ENCODE measurements around the gene YEATS2. TPM values are rescaled to one million over a fixed set of nuclear protein-coding genes. Genes with fewer than 3 reads are reported as not detected.
"Not testable (repeated sequence)": the region's sequence is repeated elsewhere in the genome, so short reads cannot be mapped to it uniquely, and the experiment has no call there.

YEATS2 gene
- total RNA-seq, 1 donor from 2014 or later, result 62.1 TPM

DNA sequence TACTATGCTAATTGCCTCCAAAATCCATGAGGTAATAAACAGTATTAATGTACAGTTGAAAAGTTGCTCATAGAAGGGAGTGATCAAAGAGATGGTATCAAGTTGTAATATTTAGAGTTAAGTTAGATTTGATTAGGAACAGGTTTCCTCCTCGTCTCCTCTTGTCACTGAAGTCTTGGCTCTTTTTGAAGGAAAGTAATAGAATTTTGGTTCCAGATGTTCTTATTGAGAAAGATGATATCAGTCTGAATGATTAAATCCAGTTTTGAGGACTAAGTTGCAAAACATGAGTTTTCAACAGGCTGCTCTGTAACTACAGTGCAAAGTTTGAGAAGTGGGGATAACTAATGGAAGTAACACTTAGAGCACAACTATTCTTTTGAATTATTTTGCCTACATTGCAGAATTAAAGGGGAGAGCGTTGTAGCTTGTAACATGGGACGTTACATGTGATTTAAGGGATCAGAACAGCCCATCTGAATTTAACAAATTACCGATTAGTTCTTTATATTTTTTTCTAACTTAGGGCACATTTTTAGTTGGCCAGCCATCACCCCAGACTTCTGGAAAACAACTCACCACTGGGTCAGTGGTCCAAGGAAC, 79.5 kb downstream of the YEATS2 start:
- no peak for DNase-seq

DNA sequence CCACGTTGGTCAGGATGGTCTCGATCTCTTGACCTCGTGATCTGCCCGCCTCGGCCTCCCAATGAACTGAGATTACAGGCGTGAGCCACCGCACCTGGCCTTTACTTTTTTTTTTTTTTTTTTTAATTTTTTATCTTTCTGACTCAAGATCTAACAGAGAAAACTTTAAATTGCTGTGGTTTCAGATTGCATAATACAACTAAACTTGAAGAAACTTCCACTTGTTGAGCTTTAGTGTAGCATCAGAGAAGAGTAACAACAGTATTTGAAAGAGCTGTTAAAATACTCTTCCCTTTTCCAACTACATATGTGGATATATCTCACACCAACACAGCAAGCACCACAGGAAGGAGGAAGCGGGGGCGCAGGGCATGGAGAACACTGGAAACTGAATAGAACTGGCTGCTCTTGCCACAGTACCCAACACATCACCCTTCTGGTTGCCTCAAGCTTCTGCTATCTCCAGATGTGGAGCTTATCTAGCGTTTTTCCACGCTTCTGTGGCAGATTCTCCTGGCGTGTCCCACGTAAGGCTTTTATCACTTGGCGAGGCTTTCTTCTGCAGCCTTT, 82.4 kb downstream of the YEATS2 start:
- DNase-seq, result no peak

DNA sequence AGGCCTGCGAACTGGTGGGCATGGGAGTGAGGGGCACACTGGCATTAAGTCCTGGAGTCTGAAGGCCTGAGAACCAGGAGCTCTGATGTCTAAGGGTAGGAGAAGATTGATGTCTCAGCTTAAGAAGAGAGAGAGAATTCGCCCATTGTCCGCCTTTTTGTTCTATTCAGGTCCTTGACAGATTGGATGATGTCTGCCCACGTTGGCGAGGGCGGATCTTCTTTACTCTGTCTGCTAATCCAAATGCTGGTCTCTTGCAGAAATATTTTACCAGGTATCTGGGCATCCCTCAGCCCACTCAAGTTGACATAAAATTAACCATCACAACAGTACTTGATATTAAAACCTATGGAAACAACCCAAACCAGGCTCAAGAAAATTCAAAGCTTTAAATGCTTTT, 83.6 kb downstream of the YEATS2 start:
- DNase-seq, result peak; percentile 9

DNA sequence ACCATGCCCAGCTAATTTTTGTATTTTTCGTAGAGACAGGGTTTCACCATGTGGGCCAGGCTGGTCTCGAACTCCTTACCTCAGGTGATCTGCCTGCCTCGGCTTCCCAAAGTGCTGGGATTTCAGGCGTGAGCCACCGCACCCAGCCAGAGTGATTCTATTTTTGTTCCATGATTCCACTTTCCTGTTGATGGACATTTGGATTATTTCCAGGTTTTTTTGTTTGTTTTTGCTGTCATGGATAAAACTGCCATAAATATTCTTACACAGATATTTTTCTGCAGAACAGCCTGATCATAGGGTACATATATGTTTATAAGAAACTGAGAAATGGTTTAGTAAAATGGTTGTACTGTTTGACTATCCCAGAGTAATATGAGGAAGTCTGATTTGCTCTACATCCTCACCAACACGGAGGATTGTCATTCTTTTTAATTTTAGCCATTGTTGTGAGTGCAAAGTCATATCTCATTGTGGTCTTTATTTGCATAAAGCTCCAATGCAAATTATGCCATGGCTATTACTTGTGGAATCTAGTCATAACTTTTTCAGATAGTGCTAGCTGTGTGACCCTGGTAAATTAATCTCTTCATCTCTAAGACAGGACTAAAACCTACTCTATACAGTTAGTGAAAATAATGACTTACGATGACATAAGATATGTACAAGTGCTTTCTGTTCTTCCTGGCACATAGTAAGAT, 85.1 kb downstream of the YEATS2 start:
- DNase-seq, result no peak

DNA sequence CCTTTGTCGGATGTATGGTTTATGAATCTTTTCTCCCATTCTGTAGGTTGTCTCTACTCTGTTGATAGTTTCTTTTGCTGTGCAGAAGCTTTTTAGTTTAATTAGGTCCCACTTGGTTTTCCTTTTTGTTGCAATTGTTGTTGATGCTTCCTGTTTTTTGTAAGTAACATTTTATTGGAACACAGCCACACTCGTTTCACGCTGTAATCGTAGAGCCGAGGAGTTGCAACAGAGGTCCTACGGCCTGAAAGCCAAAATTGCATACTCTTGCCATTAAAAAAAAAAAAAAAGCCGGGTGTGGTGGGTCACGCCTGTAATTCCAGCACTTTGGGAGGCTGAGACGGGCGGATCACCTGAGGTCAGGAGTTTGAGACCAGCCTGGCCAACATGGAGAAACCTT, 86.9 kb downstream of the YEATS2 start:
- DNase-seq, result not testable (repeated sequence)

DNA sequence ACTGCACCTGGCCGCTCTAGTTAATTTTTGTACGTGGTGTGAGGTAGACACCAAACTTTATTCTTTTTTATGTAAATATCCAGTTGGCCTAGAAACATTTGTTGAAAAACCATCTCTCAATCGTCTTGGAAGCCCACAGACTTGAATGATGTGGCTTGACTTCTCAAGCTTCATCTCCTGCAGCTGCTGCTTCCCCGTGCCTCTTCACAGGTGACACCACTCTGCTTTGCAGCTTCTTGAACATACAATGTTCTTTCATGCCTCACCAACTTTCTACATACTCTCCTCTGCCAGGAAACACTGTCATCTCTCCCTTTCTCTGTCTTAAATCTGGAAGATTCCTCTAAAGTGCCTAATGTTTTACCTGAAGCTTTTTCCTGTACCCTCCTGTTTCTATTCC, 92.2 kb downstream of the YEATS2 start:
- no peak for DNase-seq

DNA sequence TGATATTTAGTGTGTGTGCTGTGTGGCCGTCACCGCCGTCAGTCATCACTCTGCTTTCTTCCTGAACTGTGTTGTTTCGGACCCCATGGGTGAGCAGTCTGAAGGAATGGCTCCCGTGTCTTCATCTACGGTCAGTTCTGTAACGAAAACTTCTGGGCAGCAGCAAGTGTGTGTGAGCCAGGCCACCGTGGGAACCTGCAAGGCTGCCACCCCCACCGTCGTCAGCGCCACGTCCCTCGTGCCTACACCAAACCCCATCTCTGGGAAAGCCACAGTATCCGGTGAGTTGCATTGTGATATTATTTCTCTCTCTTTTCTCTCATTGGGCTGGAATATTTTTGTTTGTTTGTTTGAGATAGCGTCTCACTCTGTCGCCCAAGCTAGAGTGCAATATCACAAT, 93.1 kb downstream of the YEATS2 start:
- DNase-seq, result no peak

DNA sequence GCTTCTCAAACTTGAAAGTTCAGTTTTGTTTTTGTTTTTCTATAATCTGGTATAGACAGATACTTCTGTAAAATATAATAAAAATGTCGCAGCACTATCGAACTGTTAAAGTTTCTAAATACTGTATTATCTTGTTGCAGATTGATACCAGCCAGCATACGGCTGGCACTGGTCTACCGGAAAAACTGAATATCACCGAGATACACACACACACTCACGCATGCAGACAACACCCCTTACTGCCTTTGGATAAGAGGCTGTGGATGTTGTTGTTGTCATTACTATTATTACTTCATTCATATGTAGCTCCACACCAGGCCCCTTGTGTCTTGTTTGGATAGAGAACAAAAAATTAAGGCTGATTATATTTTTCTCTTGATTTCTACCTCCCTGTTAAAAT, 95.4 kb downstream of the YEATS2 start:
- no peak for DNase-seq

DNA sequence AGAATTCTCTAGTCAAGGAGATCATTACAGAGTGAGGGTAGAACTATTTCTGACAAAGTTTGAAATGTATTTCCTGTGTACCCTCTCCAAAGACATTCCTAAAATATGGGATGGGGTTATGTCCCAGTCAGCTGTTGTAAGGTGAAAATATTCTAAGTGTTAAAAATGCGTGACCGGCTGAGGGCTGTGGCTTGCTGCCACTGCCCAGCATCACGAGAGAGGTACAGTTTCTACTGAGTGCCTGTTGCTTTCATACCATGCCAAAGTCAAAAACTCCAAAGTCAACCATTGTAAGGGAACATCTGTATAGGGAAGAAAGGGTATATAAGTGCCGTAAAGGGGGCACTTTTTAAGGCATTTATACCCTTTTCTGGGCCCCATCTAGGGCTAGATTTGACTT, 96.9 kb downstream of the YEATS2 start:
- no peak for DNase-seq

DNA sequence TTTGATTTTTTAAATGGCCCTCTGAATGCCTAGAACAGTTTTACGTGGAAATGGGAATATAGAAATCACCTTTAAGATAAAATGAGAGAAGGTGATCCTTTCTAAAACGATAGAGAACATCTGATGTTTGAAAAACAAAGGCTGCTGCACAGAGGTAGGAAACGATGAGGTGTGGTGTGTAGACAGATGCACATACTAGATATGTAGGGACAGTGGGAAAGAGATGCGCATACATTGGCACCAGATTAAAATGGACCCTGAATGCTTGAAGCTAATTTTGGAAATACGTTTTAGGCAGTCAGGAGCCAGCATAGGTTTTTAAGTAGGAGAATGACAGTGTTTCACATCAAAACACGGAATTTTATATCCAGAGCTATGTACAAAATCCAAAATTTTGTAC, 98.8 kb downstream of the YEATS2 start:
- DNase-seq, result no peak

DNA sequence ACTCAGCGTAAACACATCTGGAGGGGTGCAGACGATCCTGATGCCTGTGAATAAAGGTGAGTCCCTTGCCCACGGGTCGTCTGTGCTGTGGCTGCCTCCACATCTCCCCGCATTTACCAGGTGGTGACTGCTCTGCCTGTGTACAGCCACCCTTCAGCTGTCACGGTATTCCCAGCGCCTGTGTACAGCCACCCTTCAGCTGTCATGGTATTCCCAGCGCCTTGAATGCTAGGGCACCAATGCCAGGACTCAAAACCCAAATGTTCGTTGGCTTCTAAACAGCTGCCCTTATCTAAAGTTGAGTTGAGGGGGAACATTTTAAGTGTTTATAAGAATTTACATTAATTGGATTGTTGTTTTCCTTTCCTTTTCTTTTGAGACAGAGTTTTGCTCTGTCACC, 100.4 kb downstream of the YEATS2 start:
- no peak for DNase-seq

DNA sequence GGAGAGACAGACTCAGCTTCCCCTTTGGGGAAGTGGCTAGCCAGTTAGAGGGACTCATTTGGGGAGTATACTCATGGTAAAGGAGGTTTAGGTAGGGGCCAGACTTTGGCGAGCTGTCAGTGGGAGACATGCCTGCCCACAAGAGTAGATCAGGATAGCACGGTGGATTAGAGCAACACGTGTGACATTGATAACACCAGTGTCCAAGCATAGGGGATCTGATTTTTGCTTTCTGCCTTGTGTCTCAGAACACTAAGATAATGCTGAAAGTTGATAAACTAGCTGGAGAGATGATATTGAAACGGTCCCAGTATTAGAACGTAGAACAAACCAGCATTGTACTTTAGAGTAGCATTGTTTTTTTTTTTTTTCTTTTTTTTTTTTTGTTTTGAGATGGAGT, 101.9 kb downstream of the YEATS2 start:
- no peak for DNase-seq

DNA sequence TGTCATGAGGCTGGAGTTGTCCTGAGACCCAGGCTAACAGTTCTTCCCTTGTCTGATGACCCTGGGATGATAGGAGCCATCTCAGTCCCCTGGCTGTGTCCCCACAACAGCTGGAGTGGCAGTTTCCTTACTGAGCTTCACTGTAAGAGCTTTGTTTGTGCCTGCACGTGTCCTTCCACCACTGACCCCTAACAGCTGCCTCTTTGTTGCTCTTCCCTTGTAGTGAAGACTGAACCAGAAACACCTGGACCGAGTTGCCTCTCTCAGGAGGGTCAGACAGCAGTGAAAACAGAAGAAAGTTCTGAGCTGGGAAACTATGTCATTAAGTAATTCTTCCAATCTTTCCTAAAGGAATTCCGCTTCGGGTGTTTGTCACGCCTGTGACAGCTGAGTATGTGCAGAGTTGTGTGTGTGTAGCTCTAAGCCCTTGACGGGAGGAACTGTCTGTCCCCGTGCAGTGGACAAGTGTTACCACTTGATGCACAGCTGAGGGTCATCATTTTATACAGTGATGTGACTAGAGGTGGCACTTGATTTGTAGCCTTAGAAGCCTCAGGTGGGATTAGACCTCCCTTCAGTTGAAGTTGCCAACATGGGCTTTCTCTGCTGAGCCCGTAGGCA, 102.8 kb downstream of the YEATS2 start:
- peak; percentile 72 for DNase-seq

DNA sequence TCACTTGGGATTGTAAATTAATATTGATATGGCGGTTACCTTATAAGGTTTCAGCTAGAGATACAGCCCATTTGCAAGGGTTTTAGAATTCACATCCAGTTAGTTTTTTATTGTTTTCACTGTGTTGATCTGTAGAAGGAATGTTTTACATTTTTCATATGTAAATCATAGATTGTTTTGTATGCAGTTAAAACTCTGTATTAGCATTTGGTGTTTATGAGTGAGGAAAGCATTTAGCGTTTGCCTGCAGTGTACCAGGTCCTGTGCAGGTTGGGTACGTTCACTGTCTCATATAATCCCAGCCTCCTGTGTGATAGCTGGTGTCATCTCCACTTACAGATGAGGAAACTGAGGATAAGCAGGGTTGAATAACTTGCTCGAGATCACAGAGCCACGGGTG, 104.0 kb downstream of the YEATS2 start:
- DNase-seq, result no peak

DNA sequence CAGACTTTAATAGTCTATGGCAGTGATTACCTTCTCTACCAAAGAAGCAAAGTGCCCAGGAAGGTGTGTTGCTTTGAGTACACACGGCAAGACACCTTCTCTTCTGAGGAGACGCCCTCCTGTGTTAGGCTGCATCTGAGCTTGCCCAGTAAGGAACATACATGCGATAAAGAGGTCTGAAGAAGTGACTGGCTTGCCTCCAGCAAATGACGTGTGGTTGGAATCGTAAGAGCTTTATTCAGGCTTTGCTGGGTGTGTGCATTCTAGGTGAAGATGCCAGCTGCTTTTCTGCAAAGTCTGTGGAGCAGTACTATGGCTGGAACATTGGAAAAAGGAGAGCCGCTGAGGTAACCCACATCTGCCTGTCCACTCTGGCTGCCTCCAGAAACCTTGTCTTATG, 105.4 kb downstream of the YEATS2 start:
- DNase-seq, result no peak

DNA sequence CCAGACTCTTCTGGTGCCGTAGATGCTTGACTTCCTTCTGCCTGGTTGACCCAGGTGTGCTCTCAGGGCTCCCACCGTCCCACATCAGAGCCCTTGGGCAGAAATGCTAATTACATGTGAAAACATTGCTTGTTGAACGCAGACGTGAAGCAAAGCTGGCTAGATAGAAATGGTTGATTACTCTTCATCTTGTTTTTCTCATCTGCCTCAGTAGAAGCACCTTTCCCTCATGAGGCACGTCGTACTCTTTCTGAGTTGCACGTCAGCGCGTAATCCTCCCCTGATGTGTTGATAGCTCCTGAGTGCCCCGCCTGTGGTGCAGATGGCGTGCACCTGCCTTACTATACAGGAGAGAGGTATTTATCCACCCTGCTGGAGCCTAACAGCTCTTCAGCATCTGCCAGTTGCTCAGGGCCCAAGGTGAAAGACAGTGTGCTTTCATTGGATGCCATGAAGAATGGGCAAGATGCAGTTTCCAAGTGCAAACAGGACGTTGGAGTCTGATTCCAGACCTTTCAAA, 109.7 kb downstream of the YEATS2 start:
- no peak for DNase-seq

DNA sequence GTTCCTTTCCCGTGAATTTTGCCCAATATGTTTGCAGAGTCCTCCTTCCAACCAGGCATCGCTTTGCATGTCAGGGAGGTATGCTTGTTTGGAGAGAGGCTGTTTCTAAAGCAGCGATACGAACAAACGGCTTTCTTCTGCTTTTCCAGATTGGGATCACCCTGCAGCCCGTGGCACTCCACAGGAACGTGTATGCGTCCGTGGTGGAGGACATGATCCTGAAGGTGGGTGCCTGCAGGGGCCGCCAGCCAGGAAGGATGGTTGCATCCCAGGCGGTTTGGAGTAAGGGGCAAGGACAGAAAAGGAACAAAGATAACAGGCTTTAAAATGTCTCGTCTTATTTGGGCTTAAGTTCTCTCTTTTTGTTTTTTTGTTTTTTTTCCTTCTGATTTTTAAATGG, 110.3 kb downstream of the YEATS2 start:
- DNase-seq, result no peak

DNA sequence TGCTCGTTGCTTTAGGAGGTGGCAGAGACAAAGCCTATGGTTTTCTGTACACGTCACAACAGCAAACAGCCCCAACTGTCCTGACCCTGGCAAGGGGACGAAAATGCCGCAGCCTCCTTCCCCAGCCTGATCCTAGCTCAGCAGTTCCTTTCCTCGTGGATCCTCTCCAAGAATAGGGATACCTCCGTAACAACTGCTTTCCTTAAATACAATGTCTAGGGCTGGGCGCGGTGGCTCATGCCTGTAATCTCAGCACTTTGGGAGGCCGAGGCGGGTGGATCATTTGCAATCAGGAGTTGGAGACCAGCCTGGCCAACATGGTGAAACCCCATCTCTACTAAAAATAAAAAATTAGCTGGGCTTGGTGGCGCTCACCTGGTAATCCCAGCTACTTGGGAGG, 110.8 kb downstream of the YEATS2 start:
- DNase-seq, result no peak

DNA sequence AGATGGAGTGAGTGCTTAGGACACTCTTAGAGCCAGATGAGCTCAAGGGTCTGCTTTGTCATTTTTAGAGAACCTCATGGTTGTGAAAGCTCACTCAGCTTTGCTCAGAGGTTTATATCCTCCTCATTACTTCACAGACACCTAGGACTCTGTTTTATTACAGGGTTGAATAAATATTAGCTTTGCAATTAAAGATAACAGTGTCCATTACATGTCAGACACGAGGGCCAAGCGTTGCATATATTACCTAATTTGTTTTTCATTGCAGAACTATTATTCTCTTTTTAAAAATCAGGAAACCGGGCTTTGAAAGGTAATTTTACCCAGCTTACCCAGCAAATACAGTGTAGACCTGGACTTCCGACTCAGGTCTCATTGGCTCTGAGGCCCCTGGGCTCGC, 111.7 kb downstream of the YEATS2 start:
- no peak for DNase-seq

DNA sequence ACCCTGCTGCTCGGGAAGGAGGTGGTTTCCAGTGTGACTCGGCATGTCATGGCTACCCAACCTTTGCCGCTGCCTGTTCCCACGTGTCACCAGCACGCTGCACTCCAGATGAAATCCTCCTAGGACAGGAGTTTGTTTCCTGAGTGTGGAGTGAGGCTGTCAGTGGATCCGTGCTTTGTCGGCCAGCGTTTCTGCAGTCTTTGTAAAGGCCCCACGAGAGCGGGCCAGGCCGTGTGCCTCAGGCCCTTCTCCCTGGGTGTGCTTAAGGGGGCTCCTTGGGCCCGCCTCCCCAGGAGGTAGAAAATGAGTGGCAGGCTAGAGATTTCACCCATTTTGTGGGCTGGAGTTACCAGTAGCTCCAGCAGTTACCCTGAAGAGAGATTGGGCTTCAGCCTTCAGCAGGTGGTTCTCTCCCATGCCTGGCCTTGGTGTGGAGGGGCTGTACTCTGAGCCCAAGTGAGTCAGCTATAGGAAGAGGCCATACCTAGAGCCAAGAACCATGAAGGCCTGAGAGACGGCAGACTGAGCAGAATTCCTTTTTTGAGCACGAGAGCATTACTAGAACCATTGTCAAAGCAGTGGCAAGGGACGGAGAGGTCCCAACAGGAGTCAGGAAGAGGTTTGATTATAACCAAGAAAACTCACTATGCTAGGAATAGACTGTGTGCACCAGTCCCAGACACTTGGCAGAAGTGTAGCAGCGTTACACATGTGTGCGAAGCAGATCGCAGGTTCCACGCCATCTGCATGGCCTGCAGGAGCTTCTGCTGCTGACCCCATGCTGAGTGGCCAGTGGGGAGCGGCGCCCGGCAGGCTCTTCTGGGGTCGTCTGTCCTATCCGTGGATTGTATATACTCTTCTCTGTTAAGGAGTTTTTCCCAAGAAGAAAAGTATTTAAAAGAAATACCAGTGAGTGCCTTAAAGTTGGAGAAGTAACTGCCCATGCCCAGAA, 113.3 kb downstream of the YEATS2 start:
- no peak for DNase-seq

DNA sequence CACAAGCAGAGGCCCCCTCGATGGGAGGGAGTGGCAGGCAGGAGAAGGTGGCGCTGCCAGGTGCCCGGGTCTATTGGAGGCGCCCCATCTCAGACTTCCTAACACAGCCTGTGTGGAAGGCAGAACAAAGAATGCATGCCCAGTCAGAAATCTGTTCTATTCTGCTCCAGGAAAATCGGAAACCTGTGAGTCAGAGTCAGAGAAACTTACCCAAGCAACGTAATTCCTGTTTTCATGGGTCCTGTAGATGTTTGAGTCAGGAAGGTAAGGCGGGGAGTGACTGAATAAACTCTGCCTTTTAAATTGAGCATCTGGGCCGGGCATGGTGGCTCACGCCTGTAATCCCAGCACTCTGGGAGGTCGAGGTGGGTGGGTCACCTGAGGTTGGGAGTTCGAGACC, 114.0 kb downstream of the YEATS2 start:
- no peak for DNase-seq

DNA sequence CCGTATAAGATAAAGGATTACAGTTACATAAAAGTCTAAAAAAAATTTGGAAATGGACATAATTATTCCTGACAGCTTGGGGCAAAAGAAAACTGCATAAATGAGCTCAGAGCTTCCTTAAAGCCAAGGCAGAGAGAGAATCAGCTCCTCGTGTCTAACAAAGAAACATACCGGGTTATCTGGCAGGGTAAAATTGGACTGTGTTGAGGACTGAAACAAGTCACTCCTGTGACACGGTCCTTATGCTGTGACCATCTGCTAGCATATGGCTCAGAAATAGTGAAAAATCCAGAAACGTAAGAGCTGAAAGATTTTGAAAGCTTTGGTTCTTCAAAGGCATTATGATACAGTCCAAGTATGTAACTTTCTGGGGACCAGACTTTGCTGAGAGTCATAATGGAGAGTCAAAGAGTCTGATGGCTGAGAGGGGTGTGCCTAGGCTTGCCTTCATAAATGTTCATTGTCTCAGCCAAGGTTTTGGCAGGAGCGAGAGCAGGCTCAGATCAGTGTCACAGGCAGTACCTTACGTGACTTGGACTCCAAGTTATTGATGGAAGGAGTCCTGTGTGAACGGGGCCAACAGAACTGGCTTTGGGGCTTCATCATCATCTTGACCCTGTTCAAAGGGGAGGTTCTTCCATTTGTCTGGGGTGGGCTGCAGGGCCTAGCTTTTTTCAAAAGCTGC, 115.3 kb downstream of the YEATS2 start:
- peak; percentile 53 for DNase-seq
